Thoracic aorta (tissue), 2 donors: ENCODE measurements around the gene DPP6. TPM values are rescaled to one million over a fixed set of nuclear protein-coding genes. Genes with fewer than 3 reads are reported as not detected.

Source experiments
- ATAC-seq: fragments of 150-250 bp; one replicate; pipeline ENCODE4 v1.8.0; 2017; ENCODE audit warnings: low read depth; ENCODE audit not compliant: insufficient number of reproducible peaks, low FRiP score
- DNase-seq: peaks from one replicate; pipeline ENCODE4 v3.0.0-alpha.2; 2020; ENCODE audit warnings: low spot score
- H3K27ac ChIP-seq, 2 donors: fragments of 200-600 bp; sonication (generic); 1 replicate in 1 of 2; 2 replicates in 1 of 2; pipeline ENCODE4 v1.5.1; 2016; ENCODE audit warnings: mild to moderate bottlenecking in 2 of 2, moderate library complexity in 2 of 2
- H3K27me3 ChIP-seq: fragments of 200-600 bp; sonication (generic); replicated peaks from 2 replicates; pipeline ENCODE4 v1.6.0; 2016; ENCODE audit warnings: mild to moderate bottlenecking; ENCODE audit not compliant: insufficient read depth
- H3K36me3 ChIP-seq: fragments of 200-600 bp; sonication (generic); one replicate; pipeline ENCODE4 v1.5.1; 2016
- H3K4me1 ChIP-seq, 2 donors: fragments of 200-600 bp; sonication (generic); 1 replicate in 1 of 2; 2 replicates in 1 of 2; pipeline versions ENCODE4 v1.5.1 to v1.6.0; 2016; ENCODE audit warnings: low read depth in 2 of 2, mild to moderate bottlenecking in 1 of 2; ENCODE audit not compliant: control insufficient read depth in 1 of 2
- H3K4me3 ChIP-seq: fragments of 200-600 bp; sonication (generic); 2 replicates; pipeline ENCODE4 v1.5.1; 2016; ENCODE audit warnings: mild to moderate bottlenecking
- H3K9me3 ChIP-seq: fragments of 200-600 bp; sonication (generic); 2 replicates; pipeline ENCODE4 v1.5.1; 2016
- CTCF ChIP-seq: fragments of 200-600 bp; sonication (generic); IDR thresholded peaks from one replicate; pipeline ENCODE4 v1.5.1; 2019; ENCODE audit warnings: antibody characterized with exemption
- total RNA-seq, 2 donors: library from RNA; depleted of rRNA; stranded (reverse); fragments of >200 nt; gene quantifications; one replicate each; pipeline versions ENCODE4 v1.1.0 to v1.2.3, GENCODE V29; 2016

DPP6 gene
- total RNA-seq, 2 donors from 2014 or later = not detected

GRCh38 chr7:154489897-154490296, 437.7 kb downstream of the DPP6 start:
- no peak for DNase-seq
- Histone ChIP-seq H3K27me3 (no peaks in the 10 kb centered on the region), H3K27ac (no peak overlapping the region), H3K4me3 (no peak overlapping the region), H3K9me3 (no peaks in the 10 kb centered on the region), H3K36me3 (no peaks in the 10 kb centered on the region), H3K4me1 (no peaks in the 10 kb centered on the region)
- ATAC-seq = no peak
- TF ChIP-seq CTCF = no peak

GRCh38 chr7:154493594-154493993, 441.4 kb downstream of the DPP6 start:
- no peak for TF ChIP-seq CTCF
- no peak overlapping the region for H3K4me3 ChIP-seq
- H3K4me1 ChIP-seq = no peaks in the 10 kb centered on the region
- no peak for ATAC-seq
- H3K9me3 ChIP-seq = no peaks in the 10 kb centered on the region
- H3K27ac ChIP-seq = no peak overlapping the region
- DNase-seq = no peak
- no peaks in the 10 kb centered on the region for H3K36me3 ChIP-seq
- H3K27me3 ChIP-seq = no peaks in the 10 kb centered on the region

GRCh38 chr7:154497751-154498150, 445.6 kb downstream of the DPP6 start:
- ATAC-seq = no peak

GRCh38 chr7:154503962-154504550, 451.9 kb downstream of the DPP6 start:
- Histone ChIP-seq H3K9me3 (no peaks in the 10 kb centered on the region), H3K27ac (no peak overlapping the region), H3K27me3 (no peaks in the 10 kb centered on the region), H3K4me1 (no peaks in the 10 kb centered on the region), H3K36me3 (no peaks in the 10 kb centered on the region), H3K4me3 (no peak overlapping the region)
- DNase-seq = no peak
- no peak for TF ChIP-seq CTCF
- no peak for ATAC-seq

More at GRCh38 chr7:154497751-154498150, 445.6 kb downstream of the DPP6 start:
- Histone ChIP-seq H3K27me3 (no peaks in the 10 kb centered on the region), H3K4me1 (no peaks in the 10 kb centered on the region), H3K36me3 (no peaks in the 10 kb centered on the region), H3K27ac (no peak overlapping the region), H3K9me3 (no peaks in the 10 kb centered on the region), H3K4me3 (no peak overlapping the region)
- no peak for TF ChIP-seq CTCF
- no peak for DNase-seq

GRCh38 chr7:154504918-154505317, 452.7 kb downstream of the DPP6 start:
- no peak for TF ChIP-seq CTCF
- no peak overlapping the region for H3K27ac ChIP-seq
- H3K4me1 ChIP-seq = no peaks in the 10 kb centered on the region
- H3K27me3 ChIP-seq = no peaks in the 10 kb centered on the region
- no peaks in the 10 kb centered on the region for H3K9me3 ChIP-seq
- DNase-seq (no peak), ATAC-seq (no peak)
- no peaks in the 10 kb centered on the region for H3K36me3 ChIP-seq
- no peak overlapping the region for H3K4me3 ChIP-seq
